Measurements from ENCODE around the gene TMEM151A. TPM values are rescaled to one million over a fixed set of nuclear protein-coding genes. Genes with fewer than 3 reads are reported as not detected.
A peak's percentile ranks its signal among the peaks of the same experiment; 100 is the strongest.

The TMEM151A gene
- polyA plus RNA-seq, 1 experiment = 0.15 TPM

DNA sequence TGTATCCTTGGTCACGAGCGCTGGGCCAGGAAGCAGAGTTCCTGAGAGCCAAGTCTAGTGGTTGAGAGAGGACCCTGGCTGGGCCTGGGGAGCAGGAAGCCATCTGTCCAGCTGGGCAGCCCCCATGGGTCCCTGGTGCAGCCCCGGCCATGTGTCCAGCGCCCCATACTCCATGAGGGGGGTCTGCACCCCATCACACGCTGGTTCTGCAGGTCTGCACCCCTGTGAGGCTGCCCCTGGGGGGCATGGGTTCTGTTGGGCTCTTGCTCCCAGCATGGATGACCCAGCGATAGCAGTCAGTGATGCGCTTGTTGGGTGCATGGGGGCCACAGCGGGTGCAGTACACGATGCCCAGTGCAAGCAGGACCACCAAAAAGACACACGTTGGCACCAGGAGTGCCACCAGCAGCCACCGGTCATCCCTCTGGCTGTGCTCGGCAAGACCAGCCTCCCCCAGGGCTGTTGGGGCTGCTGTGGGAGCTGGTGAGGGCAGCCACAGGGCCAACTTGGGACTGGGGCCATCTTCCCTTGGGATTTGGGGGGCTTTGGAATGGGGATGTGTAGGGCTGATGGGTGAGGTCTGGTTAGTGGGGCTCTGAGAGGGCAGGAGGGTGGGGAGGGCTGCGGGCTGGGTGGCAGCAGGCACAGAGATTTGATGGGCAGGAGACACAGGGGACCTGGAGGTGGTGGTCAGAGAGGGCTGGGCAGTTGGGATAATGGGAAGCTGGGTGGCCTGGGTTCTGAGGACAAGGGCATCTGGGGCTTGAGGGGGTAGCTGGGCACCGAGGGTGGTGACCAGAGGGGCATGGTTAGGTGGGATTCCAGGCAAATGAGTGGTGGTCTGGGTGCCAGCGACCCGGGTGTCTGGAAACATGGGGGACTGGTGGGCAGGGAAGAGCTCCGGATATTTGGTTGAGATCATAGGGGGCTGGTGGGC lies 23.1 kb downstream of the TMEM151A start:
- no peaks in the 10 kb centered on the region; the same call in 1 of the 2 replicates for H3K36me3 ChIP-seq (ENCODE audit: control insufficient read depth, insufficient read depth, low read length)
- CTCF ChIA-PET = interaction anchor here (1.5 to 11.3 kb wide), 4 partner anchors 11 to 73 kb away, joined by 3 to 201 read pairs (median 132); partner anchors contain the start of gene RIN1
- POLR2A ChIA-PET = interaction anchor here (0.7 to 3.8 kb wide), 4 partner anchors 14 to 96 kb away, joined by 3 to 34 read pairs (median 4); partner anchors contain the start of gene RIN1
- TF ChIP-seq CTCF (IDR thresholded peaks at IDR 0.05; ENCODE audit: insufficient read depth, low read depth, low read length) = no peak
- no peaks in the 10 kb centered on the region for H3K27me3 ChIP-seq (ENCODE audit: control insufficient read depth, insufficient read depth, low read length)
- no peak for DNase-seq (ENCODE audit: low read depth)
- H3K4me3 ChIP-seq (ENCODE audit: low read depth, low read length) = peak overlapping the region; percentile 69

GRCh38 chr11:66315498-66315885 lies 23.8 kb downstream of the TMEM151A start:
- CTCF ChIA-PET = interaction anchor here (1.5 to 11.3 kb wide), 4 partner anchors 10 to 72 kb away, joined by 3 to 201 read pairs (median 132); partner anchors contain the start of gene RIN1
- Histone ChIP-seq H3K36me3 (ENCODE audit: control insufficient read depth, insufficient read depth, low read length) (no peaks in the 10 kb centered on the region; the same call in 1 of the 2 replicates), H3K4me3 (ENCODE audit: low read depth, low read length) (peak overlapping the region; percentile 69), H3K27me3 (ENCODE audit: control insufficient read depth, insufficient read depth, low read length) (no peaks in the 10 kb centered on the region)
- DNase-seq (ENCODE audit: low read depth) = no peak
- TF ChIP-seq CTCF (IDR thresholded peaks at IDR 0.05; ENCODE audit: insufficient read depth, low read depth, low read length) = no peak
- POLR2A ChIA-PET = interaction anchor here (0.7 to 0.8 kb wide), 2 partner anchors 14 to 20 kb away, joined by 3 read pairs; partner anchors contain the start of gene RIN1

DNA sequence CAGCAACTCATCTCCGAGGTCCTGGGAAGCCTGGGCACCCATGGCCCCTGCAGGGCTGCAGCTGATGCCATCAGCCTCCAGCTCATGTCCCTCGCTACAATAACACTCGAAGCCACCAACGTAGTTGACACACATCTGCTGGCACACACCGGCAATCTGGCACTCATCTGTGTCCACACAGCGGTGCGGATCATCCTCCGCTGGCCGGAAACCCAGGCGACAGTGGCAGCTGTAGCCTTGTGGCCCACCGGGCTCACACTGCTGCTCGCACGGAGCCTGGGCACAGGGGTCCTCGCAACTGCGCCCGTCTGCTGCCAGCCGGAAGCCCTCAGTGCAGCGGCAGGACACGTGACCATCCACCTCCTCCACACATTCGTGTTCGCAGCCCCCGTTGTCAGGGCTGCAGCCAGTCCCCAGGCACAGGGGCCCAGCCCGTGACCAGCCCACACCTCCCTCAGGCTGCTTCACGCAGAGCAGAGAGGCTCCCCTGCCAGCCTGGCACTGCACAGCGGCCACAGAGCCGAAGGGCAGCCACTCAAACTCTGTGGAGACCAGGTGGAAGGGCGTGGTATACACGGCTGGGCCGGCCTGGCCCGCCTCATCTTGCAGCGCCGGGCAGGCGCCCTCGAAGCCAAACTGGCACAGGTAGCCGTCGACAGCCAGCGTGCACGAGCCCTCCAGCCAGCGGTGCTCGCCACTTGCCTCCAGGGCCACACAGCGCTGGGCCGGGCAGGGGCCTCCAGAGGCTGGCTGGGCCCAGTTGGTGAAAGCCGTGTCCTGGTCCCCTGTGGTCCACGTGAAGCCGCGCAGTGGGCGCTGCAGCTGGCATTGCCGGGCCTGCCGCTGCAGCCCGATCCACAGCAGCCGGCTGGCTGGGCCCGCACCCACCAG lies 24.5 kb downstream of the TMEM151A start:
- H3K36me3 ChIP-seq (ENCODE audit: control insufficient read depth, insufficient read depth, low read length) = no peaks in the 10 kb centered on the region; the same call in 1 of the 2 replicates
- H3K27me3 ChIP-seq (ENCODE audit: control insufficient read depth, insufficient read depth, low read length) = no peaks in the 10 kb centered on the region
- no peak for DNase-seq (ENCODE audit: low read depth)
- no peak for TF ChIP-seq CTCF (IDR thresholded peaks at IDR 0.05; ENCODE audit: insufficient read depth, low read depth, low read length)
- peak overlapping the region; percentile 69 for H3K4me3 ChIP-seq (ENCODE audit: low read depth, low read length)
- POLR2A ChIA-PET = interaction anchor here (0.5 to 1.1 kb wide), 6 partner anchors 11 to 791 kb away, joined by 3 to 10 read pairs (median 4); partner anchors contain the start of genes RIN1, SCYL1 and YIF1A
- CTCF ChIA-PET = interaction anchor here (1.5 to 11.3 kb wide), 7 partner anchors 9 to 71 kb away, joined by 3 to 201 read pairs (median 28); partner anchors contain the start of gene RIN1

DNA sequence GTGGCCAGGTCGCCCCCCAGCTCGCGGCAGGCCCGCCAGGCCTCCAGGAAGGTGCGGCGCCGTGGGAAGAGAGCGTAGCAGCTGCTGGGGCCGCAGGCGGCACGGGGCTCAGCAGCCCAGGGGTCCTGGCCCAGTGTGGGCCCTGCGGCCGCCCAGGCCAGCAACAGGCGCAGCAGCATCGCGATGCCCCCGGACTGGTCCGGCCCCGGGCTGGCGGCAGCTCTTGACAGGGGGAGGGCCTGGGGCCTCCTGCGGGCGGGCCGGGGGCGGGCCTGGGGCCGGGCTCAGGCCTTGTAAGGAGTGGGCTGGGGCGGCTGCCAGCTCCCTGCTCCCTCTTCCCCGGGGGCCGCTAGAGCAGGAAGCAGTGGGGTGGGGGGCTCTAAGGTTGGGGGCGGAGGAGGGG lies 25.2 kb downstream of the TMEM151A start, which contains the start of gene CD248:
TSS of gene CD248 (minus strand) at position 196 of the 403 bp plus-strand sequence. CDS start at position 179, 17 bp downstream.
- Histone ChIP-seq H3K36me3 (ENCODE audit: control insufficient read depth, insufficient read depth, low read length) (no peaks in the 10 kb centered on the region; the same call in 1 of the 2 replicates), H3K4me3 (ENCODE audit: low read depth, low read length) (peak within 1 kb of the TSS; percentile 69), H3K27me3 (ENCODE audit: control insufficient read depth, insufficient read depth, low read length) (no peaks in the 10 kb centered on the region)
- ChIA-PET POLR2A (interaction anchor here (0.5 to 1.1 kb wide), 5 partner anchors 10 to 792 kb away, joined by 3 to 10 read pairs (median 6); partner anchors contain the start of genes RIN1, SCYL1 and YIF1A), CTCF (interaction anchor here (2.3 to 11.3 kb wide), 4 partner anchors 10 to 71 kb away, joined by 15 to 188 read pairs (median 22); partner anchors contain the start of gene RIN1)
- TF ChIP-seq CTCF (IDR thresholded peaks at IDR 0.05; ENCODE audit: insufficient read depth, low read depth, low read length) = no peak
- DNase-seq (ENCODE audit: low read depth) = no peak

Measured in BJ (cell line).